ENCODE measurements around the gene PROSER1. TPM values are rescaled to one million over a fixed set of nuclear protein-coding genes. Genes with fewer than 3 reads are reported as not detected.

Gene PROSER1
- total RNA-seq, 1 experiment from 2014 or later: 28.2 TPM

DNA sequence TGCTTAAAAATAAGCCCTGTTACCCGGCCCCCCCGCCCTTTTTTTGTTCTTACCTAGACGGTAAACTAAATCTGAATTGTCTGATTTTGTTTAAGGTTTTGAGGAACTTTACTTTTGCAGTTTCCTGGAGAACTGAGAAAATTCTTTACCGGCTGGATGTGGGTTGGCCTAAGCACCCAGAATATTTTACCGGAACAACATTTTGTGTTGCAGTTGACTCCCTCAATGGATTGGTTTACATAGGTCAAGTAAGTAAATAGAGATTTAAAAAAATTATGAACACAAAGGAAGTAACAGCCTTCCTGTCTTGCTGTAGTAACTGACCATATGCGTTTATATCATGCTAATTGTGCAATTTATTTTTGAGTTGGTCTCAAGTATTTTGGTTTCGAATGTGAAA is 1.2 kb upstream of the PROSER1 start:
- H3K4me3 ChIP-seq (ENCODE audit: insufficient read depth, low read depth, low read length): peak overlapping the region; percentile 93; the same call in 1 of the 2 replicates
- no peak for DNase-seq

DNA sequence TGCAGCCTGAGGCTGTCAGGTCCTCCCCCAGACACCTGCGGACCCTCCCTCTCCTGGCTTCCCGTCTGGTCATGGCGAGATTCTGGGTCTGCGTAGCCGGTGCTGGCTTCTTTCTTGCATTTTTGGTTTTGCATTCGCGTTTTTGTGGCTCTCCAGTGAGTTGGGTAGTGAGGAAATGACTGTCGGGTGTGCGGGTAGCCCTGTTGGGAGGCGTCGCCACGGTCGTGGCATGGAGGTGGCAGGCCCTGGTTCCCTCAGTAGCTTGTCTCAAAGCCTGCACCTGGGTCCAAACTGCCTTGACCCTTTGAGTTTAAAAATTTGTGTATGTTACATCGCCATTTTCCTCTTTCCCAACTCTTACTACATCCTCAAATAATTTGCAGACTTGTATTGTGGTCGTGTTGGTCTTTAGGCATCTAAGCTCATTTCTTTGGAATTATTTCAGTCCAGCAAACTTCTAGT is 711 bp upstream of the PROSER1 start:
- Histone ChIP-seq H3K27me3 (ENCODE audit: control insufficient read depth, insufficient read depth, low read length) (no peaks in the 10 kb centered on the region), H3K4me3 (ENCODE audit: insufficient read depth, low read depth, low read length) (peak overlapping the region; percentile 93), H3K36me3 (replicated peaks; ENCODE audit: control insufficient read depth, insufficient read depth, low read length) (no peaks in the 10 kb centered on the region)
- DNase-seq: no peak

More for the DNA sequence above, 1.2 kb upstream of the PROSER1 start:
- Histone ChIP-seq H3K36me3 (replicated peaks; ENCODE audit: control insufficient read depth, insufficient read depth, low read length) (no peaks in the 10 kb centered on the region), H3K27me3 (ENCODE audit: control insufficient read depth, insufficient read depth, low read length) (no peaks in the 10 kb centered on the region)

DNA sequence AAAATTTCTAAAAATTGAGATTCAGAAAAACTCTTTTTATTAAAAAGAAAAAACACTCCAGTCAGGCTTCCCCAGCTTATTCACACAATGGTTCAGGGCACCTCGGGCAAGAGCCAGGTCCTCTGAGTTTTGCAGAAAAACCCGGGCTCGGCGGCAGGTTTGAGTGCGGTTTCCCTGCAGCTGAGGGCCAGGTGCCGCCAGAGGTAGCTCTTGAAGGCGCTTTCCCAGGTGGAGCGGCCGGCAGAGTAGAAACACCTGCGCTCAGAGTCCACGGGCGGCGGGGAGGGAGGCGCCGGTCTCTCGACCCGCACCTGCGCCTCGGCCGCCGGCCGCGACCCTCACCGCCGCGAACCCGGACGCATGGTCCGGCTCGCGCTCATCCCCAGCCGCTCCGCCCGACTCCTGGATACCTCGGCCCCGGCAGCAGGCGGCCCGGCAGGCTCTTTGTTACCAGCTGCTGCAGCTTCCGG is 444 bp downstream of the PROSER1 start:
- H3K27me3 ChIP-seq (ENCODE audit: control insufficient read depth, insufficient read depth, low read length): no peaks in the 10 kb centered on the region
- H3K36me3 ChIP-seq (replicated peaks; ENCODE audit: control insufficient read depth, insufficient read depth, low read length): no peaks in the 10 kb centered on the region
- DNase-seq: no peak
- H3K4me3 ChIP-seq (ENCODE audit: insufficient read depth, low read depth, low read length): peak overlapping the region; percentile 93

DNA sequence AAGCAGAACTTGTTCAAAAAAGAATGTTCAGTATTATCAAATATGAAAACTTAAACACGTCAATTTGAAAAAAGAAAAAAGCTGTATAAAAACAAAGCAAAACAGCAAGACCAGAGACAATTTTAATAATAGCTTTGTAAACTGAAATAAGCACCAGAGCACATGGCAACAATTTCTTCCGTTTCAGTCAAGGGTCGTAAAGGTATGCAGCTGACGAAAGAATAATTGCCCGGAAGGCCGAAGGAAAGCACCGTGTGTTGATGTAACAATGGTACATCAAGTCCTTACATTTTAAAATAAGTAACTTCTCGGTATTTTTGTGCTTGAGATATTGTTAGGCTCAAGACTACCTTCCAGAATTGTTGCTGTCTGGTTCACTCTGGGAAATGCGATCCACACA is 1.7 kb downstream of the PROSER1 start:
- H3K27me3 ChIP-seq (ENCODE audit: control insufficient read depth, insufficient read depth, low read length): no peaks in the 10 kb centered on the region
- no peaks in the 10 kb centered on the region for H3K36me3 ChIP-seq (replicated peaks; ENCODE audit: control insufficient read depth, insufficient read depth, low read length)
- H3K4me3 ChIP-seq (ENCODE audit: insufficient read depth, low read depth, low read length): peak overlapping the region; percentile 93
- no peak for DNase-seq

DNA sequence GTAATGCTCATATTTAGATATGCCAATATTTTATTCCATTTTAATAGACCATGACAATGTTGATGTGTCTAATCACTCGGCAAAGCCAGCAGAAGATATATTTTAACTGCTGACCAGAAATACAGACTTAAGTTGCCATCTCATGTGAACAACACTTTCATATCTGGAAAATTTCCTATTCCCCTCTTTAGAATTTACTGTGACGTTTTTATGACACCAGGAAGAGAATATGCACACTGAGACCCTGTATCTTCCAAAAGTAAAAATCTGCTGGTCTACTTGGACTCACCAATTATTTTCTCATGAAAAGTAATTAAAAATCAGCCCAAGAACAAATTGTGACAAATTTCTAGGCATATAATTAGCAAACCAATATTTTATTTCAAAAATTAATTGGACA is 2.1 kb downstream of the PROSER1 start:
- H3K36me3 ChIP-seq (replicated peaks; ENCODE audit: control insufficient read depth, insufficient read depth, low read length): peaks cover under 1% of the 10 kb centered on the region; the same call in 1 of the 2 replicates
- DNase-seq: no peak
- no peaks in the 10 kb centered on the region for H3K27me3 ChIP-seq (ENCODE audit: control insufficient read depth, insufficient read depth, low read length)
- H3K4me3 ChIP-seq (ENCODE audit: insufficient read depth, low read depth, low read length): peak overlapping the region; percentile 93

DNA sequence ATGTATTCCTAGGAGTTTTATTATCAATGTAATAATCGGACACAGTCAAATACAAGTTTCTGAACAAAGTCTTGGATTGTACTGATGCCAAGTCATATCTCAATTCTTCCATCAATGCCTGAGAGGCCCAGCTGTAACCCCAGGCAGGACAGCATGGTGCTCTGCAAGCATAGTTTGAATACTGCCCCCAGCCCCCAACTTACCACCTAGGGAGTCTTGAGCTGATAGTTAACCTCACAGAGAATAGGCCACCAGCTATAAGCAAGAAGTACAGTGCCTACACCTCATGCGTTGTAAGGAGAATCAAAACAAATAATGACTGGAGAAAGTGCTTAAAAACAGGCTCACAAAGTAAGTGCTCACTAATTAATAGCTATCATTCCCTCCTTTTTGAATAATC is 2.7 kb downstream of the PROSER1 start:
- DNase-seq: no peak
- H3K36me3 ChIP-seq (replicated peaks; ENCODE audit: control insufficient read depth, insufficient read depth, low read length): peaks cover 1% of the 10 kb centered on the region
- H3K4me3 ChIP-seq (ENCODE audit: insufficient read depth, low read depth, low read length): peak overlapping the region; percentile 19; the same call in 1 of the 2 replicates
- no peaks in the 10 kb centered on the region for H3K27me3 ChIP-seq (ENCODE audit: control insufficient read depth, insufficient read depth, low read length)

DNA sequence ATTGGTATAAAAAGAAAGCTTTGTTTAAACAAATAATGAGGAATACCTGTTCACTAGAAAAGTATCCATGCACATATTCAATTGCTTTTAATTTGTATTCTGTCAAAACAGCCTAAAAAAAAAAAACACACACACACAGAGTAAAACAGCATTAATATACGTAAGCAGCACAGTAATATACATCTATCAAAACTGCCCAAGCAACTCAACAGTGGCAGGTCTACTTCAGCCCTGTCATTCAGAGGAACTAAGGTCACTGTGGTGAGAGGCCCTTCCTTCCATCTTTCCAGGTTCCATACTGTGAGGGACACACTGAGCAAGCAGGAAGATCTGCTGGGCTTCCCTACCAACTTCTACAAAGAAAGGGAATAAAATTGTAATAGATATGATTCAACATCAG is 3.8 kb downstream of the PROSER1 start:
- peaks cover 1% of the 10 kb centered on the region for H3K36me3 ChIP-seq (replicated peaks; ENCODE audit: control insufficient read depth, insufficient read depth, low read length)
- no peak overlapping the region for H3K4me3 ChIP-seq (ENCODE audit: insufficient read depth, low read depth, low read length)
- H3K27me3 ChIP-seq (ENCODE audit: control insufficient read depth, insufficient read depth, low read length): no peaks in the 10 kb centered on the region
- no peak for DNase-seq

DNA sequence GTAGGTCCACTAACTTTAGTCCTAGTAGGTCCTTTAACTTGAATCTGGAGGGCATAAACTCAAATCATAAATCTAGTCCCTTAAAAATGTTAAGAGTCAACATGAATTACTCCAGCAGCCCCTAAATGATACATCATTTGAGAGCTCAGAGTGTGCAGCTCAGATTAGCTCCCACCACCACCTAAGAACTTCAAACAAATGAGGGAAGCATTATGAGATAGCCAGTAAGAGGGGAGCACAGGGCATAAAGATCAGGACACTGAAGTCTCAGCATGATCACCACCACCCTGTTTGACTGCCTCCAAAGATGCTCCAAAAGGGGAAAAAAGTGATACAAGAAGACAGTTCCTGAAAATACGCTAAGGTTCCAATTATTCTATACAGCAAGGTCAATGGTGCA is 5.7 kb downstream of the PROSER1 start:
- no peak for DNase-seq
- peaks cover 3% of the 10 kb centered on the region for H3K36me3 ChIP-seq (replicated peaks; ENCODE audit: control insufficient read depth, insufficient read depth, low read length)
- no peaks in the 10 kb centered on the region for H3K27me3 ChIP-seq (ENCODE audit: control insufficient read depth, insufficient read depth, low read length)
- H3K4me3 ChIP-seq (ENCODE audit: insufficient read depth, low read depth, low read length): no peak overlapping the region

DNA sequence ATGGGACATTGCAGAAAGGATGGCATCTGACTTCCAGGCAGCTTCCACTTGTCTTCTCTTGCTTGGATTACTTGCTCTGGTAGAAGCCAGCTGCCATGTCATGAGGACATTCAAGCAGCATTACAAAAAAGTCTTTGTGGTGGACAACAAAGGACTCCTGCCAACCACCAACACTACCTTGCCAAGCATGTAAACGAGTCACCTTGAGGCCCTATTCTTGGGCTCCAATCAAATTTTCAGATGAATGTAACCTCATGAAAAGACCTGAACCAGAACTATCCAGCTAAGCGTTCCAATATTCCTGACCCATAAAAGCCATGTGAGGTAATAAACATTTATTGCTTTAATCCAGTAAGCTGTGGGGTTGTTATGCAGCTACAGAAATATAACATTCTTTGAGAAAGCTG is 12.5 kb downstream of the PROSER1 start:
- peaks cover 25% of the 10 kb centered on the region for H3K36me3 ChIP-seq (replicated peaks; ENCODE audit: control insufficient read depth, insufficient read depth, low read length)
- DNase-seq: no peak
- H3K4me3 ChIP-seq (ENCODE audit: insufficient read depth, low read depth, low read length): no peak overlapping the region
- H3K27me3 ChIP-seq (ENCODE audit: control insufficient read depth, insufficient read depth, low read length): no peaks in the 10 kb centered on the region

DNA sequence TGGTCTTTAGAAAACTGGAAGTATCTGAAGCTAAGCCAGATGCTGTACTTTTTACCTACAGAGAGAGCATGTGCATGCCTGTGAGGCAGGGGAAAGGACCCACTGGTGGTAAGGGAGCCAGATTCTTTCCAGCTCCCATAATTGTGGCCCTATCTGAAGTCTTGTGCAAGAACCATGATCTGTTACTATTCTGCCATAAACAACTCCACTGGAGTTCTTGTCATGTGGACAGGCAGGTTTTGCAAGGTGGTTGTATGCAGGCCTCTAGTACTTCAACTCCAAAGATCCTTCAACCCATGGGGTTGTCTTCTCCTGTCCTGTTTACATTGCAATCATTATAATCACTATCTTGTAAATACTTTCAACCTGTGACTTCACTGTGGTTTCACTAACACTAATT is 14.1 kb downstream of the PROSER1 start:
- Histone ChIP-seq H3K4me3 (ENCODE audit: insufficient read depth, low read depth, low read length) (no peak overlapping the region), H3K27me3 (ENCODE audit: control insufficient read depth, insufficient read depth, low read length) (no peaks in the 10 kb centered on the region), H3K36me3 (replicated peaks; ENCODE audit: control insufficient read depth, insufficient read depth, low read length) (peaks cover 25% of the 10 kb centered on the region)
- DNase-seq: no peak

DNA sequence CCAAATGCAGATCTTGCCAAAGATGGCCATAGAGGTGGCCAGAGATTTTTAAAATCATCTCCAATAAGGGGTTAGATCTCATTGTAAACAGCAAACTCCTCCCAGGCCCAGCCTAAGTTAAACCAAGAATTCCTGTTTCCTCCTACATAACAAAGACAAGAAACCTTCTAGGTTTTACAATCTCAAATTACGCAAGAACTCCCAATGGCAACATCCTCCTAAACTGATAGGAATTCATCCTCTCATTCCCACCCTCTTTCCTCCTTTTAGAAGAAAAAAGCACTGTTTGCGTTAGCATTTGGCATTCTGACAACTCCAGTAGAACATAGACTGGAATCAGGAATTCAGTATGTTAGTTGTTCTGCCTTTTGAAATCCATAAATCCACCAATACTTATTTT is 14.6 kb downstream of the PROSER1 start:
- H3K4me3 ChIP-seq (ENCODE audit: insufficient read depth, low read depth, low read length): no peak overlapping the region

DNA sequence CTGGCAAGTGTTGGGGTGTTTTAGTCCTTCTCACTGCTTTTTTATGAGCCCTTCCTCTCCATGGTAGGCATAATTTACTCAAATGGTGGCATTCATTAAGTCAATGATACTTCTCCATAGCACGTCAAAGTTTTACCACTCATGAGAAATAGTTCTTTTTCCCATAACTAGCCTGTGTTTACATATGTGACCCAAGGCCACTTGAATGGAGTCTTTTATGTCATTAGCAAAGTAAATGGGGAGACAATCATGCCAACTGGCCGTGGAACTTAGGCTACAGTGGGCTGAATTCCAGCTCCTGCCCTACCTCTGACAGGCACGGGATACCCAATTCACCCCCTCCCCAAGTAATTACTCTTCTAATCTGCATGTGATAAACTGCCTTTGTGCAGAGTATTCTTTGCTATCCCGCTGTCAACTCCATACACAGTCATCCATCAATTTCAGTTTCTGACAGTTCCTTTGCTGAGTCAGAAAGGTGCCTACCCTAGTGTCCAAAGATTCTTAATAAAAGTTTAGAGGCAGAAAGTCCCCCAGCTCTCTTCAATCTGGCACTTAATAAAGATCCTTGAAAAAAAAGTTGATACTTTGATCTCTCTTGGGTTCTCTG is 16.9 kb downstream of the PROSER1 start:
- no peak overlapping the region for H3K4me3 ChIP-seq (ENCODE audit: insufficient read depth, low read depth, low read length)
- no peaks in the 10 kb centered on the region for H3K27me3 ChIP-seq (ENCODE audit: control insufficient read depth, insufficient read depth, low read length)
- H3K36me3 ChIP-seq (replicated peaks; ENCODE audit: control insufficient read depth, insufficient read depth, low read length): peaks cover 26% of the 10 kb centered on the region
- DNase-seq: no peak

More for the DNA sequence above, 14.6 kb downstream of the PROSER1 start:
- peak; percentile 18 for DNase-seq
- Histone ChIP-seq H3K36me3 (replicated peaks; ENCODE audit: control insufficient read depth, insufficient read depth, low read length) (peaks cover 25% of the 10 kb centered on the region), H3K27me3 (ENCODE audit: control insufficient read depth, insufficient read depth, low read length) (no peaks in the 10 kb centered on the region)

DNA sequence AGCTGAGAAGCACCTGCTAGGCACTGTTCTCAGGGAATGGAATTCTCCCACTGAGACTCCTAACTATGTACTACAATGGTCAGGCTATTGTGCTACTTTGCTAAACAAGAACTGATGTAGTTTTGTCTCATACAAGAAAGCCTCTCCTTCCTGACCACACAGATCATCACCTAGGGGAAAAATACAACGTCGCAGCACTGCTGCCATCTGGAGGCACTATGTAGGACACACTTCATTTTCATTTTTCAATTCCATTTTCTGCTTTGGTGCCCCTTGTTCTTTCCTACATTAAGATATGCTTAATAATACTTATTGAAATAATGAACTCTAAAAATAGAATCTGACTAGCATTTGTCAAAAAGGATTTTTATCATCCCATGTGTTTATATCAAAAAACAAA is 21.1 kb downstream of the PROSER1 start:
- Histone ChIP-seq H3K36me3 (replicated peaks; ENCODE audit: control insufficient read depth, insufficient read depth, low read length) (peaks cover 45% of the 10 kb centered on the region), H3K27me3 (ENCODE audit: control insufficient read depth, insufficient read depth, low read length) (no peaks in the 10 kb centered on the region), H3K4me3 (ENCODE audit: insufficient read depth, low read depth, low read length) (no peak overlapping the region)
- DNase-seq: peak; percentile 17

DNA sequence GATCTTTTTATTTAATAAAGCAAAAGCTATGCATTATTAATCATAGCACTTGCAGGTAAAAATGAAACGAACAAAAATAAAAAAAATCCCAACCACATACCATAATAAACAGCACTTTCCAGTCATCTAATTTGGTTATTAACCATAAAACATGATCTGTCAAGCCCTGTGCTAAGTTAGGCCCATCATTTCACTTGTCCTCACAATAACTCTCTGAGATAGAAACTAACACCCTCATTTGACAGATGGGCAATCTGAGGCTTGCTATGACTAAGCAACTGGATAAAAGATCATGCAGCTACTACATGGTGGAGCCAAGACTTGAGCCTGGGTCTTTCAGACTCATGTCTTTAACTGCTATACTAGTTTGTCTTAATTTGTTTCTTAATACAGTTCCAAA is 21.8 kb downstream of the PROSER1 start:
- no peak for DNase-seq
- H3K27me3 ChIP-seq (ENCODE audit: control insufficient read depth, insufficient read depth, low read length): no peaks in the 10 kb centered on the region
- peaks cover 47% of the 10 kb centered on the region for H3K36me3 ChIP-seq (replicated peaks; ENCODE audit: control insufficient read depth, insufficient read depth, low read length)
- H3K4me3 ChIP-seq (ENCODE audit: insufficient read depth, low read depth, low read length): no peak overlapping the region

DNA sequence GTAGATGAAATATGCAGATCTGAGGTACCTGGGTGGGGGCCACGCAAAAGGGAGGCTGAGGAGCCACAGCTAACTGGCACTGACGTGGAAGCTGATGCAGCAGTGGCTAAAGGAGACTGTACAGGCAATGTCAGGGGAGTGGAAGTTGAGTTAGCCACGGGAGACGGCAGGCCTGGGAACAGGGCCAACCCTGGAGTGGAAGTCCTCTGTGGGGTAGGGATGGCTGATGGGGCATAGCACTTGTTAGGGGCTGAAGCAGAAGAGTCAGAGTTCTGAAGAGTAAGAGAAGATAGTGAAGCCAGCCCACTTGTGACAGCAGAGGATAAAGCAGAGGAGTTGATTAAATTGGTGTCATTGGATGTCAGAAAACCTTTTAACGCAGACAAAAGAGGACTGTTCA is 24.4 kb downstream of the PROSER1 start:
- peaks cover 43% of the 10 kb centered on the region for H3K36me3 ChIP-seq (replicated peaks; ENCODE audit: control insufficient read depth, insufficient read depth, low read length)
- no peak for DNase-seq
- H3K27me3 ChIP-seq (ENCODE audit: control insufficient read depth, insufficient read depth, low read length): no peaks in the 10 kb centered on the region
- H3K4me3 ChIP-seq (ENCODE audit: insufficient read depth, low read depth, low read length): no peak overlapping the region

DNA sequence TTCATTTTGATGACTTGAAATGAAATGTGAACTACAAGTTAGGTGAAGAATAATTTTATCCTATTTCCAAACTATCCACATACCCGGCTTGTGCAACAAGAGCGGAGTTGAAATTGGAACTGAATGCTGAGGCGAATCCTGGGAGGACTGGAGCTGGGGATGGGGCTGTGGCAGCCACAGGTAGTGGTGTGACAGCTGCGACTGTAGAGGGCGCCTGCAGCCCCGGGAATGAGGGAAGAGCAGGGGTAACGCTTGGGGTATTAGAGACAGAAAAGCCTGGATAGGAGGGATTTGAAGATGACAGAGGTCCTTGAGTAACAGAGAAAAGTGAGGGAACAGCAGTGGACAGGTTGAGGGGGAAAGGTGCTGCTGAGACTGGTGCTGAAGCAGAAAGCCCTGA is 25.3 kb downstream of the PROSER1 start:
- no peaks in the 10 kb centered on the region for H3K27me3 ChIP-seq (ENCODE audit: control insufficient read depth, insufficient read depth, low read length)
- peaks cover 40% of the 10 kb centered on the region for H3K36me3 ChIP-seq (replicated peaks; ENCODE audit: control insufficient read depth, insufficient read depth, low read length)
- H3K4me3 ChIP-seq (ENCODE audit: insufficient read depth, low read depth, low read length): no peak overlapping the region
- peak; percentile 59 for DNase-seq

Data from H7 (cell line).